GM18858 (cell line): ENCODE measurements around the gene CACNA1G.

ENCODE experiments used
- ATAC-seq: cut with Tn5 transposase; IDR thresholded peaks from one replicate; pipeline ENCODE4 v1.9.1; 2021; ENCODE audit not compliant: unreplicated experiment

The CACNA1G gene

GRCh38 chr17:50629902-50630301 lies 69.4 kb downstream of the CACNA1G start:
- ATAC-seq: no peak

- no peak for ATAC-seq
These were observed 70.1 kb downstream of the CACNA1G start for GRCh38 chr17:50630524-50631194.

GRCh38 chr17:50631195-50631907 lies 70.8 kb downstream of the CACNA1G start:
- no peak for ATAC-seq

- no peak for ATAC-seq
These were observed 71.5 kb downstream of the CACNA1G start for GRCh38 chr17:50631908-50632571.

GRCh38 chr17:50632637-50633036 lies 72.1 kb downstream of the CACNA1G start:
- ATAC-seq: no peak

GRCh38 chr17:50633683-50634082 lies 73.2 kb downstream of the CACNA1G start:
- no peak for ATAC-seq

GRCh38 chr17:50634224-50634914 lies 73.9 kb downstream of the CACNA1G start, which contains the start of gene ABCC3:
Gene ABCC3, plus strand, starts transcription at chr17:50634881. Its CDS starts 56 bp downstream, at chr17:50634937.
- no peak for ATAC-seq

- no peak for ATAC-seq
These were observed 74.6 kb downstream of the CACNA1G start for GRCh38 chr17:50634915-50635731.

GRCh38 chr17:50635732-50635981 lies 75.1 kb downstream of the CACNA1G start:
- no peak for ATAC-seq

GRCh38 chr17:50635982-50636803 lies 75.7 kb downstream of the CACNA1G start:
- ATAC-seq: no peak

GRCh38 chr17:50636804-50637195 lies 76.3 kb downstream of the CACNA1G start:
- ATAC-seq: no peak

- ATAC-seq: no peak
These were observed 77.5 kb downstream of the CACNA1G start for GRCh38 chr17:50637829-50638605.

- no peak for ATAC-seq
These were observed 78.1 kb downstream of the CACNA1G start for GRCh38 chr17:50638606-50638965.

- no peak for ATAC-seq
These were observed 78.6 kb downstream of the CACNA1G start for GRCh38 chr17:50638966-50639713.

GRCh38 chr17:50640686-50641351 lies 80.3 kb downstream of the CACNA1G start:
- no peak for ATAC-seq

- no peak for ATAC-seq
These were observed 80.8 kb downstream of the CACNA1G start for GRCh38 chr17:50641357-50641756.

- no peak for ATAC-seq
These were observed 81.7 kb downstream of the CACNA1G start for GRCh38 chr17:50642071-50642721.
